PFSK-1 (cell line): ENCODE measurements around the gene SORCS1.

Experiments used
- FOXP2 ChIP-seq: optimal IDR thresholded peaks from 2 replicates; pipeline ENCODE3; 2011; ENCODE audit warnings: borderline replicate concordance, control low read depth, inconsistent platforms; ENCODE audit not compliant: insufficient read depth; ENCODE audit errors: extremely low read length, extremely low read depth
- POLR2AphosphoS5 ChIP-seq: IDR thresholded peaks from 2 replicates; pipeline ENCODE4 v1.6.1; 2012; ENCODE audit warnings: low read depth, mild to moderate bottlenecking, control low read depth, low read length, moderate library complexity
- REST ChIP-seq, 2 experiments: IDR thresholded peaks; 2 replicates each; pipeline versions ENCODE4 v1.6.1 to v1.8.0; 2011 to 2012; ENCODE audit warnings: low read depth in 2 of 2, low read length in 2 of 2, control low read depth in 1 of 2, inconsistent platforms in 1 of 2, mild to moderate bottlenecking in 1 of 2, moderate library complexity in 1 of 2; ENCODE audit not compliant: insufficient read depth in 1 of 2
- SIN3A ChIP-seq: IDR thresholded peaks from 2 replicates; pipeline ENCODE4 v1.6.1; 2012; ENCODE audit warnings: mild to moderate bottlenecking, low read length, moderate library complexity, borderline replicate concordance; ENCODE audit not compliant: insufficient read depth
- TAF1 ChIP-seq: IDR thresholded peaks from 2 replicates; pipeline ENCODE4 v1.6.1; 2012; ENCODE audit warnings: low read length, control low read depth, borderline replicate concordance; ENCODE audit not compliant: insufficient read depth

The SORCS1 gene

GRCh38 chr10:106992055-106992454 lies 172.5 kb downstream of the SORCS1 start:
- TF ChIP-seq TAF1 = no peak
- TF ChIP-seq POLR2AphosphoS5 = no peak
- TF ChIP-seq REST (IDR thresholded peaks at IDR 0.05; ENCODE audit: insufficient read depth in 1 of 2, low read depth in 2 of 2, low read length in 2 of 2) = no peak
- TF ChIP-seq SIN3A = no peak
- TF ChIP-seq FOXP2 = no peak

- TF ChIP-seq TAF1 (no peak), FOXP2 (no peak), SIN3A (no peak), POLR2AphosphoS5 (no peak), REST (IDR thresholded peaks at IDR 0.05; ENCODE audit: insufficient read depth in 1 of 2, low read depth in 2 of 2, low read length in 2 of 2) (no peak)
Observed at GRCh38 chr10:106991091-106991490, 173.4 kb downstream of the SORCS1 start.

- no peak for TF ChIP-seq FOXP2
- no peak for TF ChIP-seq POLR2AphosphoS5
- no peak for TF ChIP-seq TAF1
Observed at GRCh38 chr10:106987362-106987761, 177.1 kb downstream of the SORCS1 start.

GRCh38 chr10:106982268-106982667 lies 182.2 kb downstream of the SORCS1 start:
- TF ChIP-seq SIN3A = no peak
- TF ChIP-seq POLR2AphosphoS5 = no peak
- TF ChIP-seq REST (IDR thresholded peaks at IDR 0.05; ENCODE audit: insufficient read depth in 1 of 2, low read depth in 2 of 2, low read length in 2 of 2) = no peak
- TF ChIP-seq FOXP2 = no peak
- no peak for TF ChIP-seq TAF1

GRCh38 chr10:106981452-106982075 lies 182.9 kb downstream of the SORCS1 start:
- TF ChIP-seq SIN3A (no peak), REST (IDR thresholded peaks at IDR 0.05; ENCODE audit: insufficient read depth in 1 of 2, low read depth in 2 of 2, low read length in 2 of 2) (no peak), FOXP2 (no peak), TAF1 (no peak), POLR2AphosphoS5 (no peak)
